Osteocyte (in vitro differentiated cells): ENCODE data around the gene PARN. TPM values are rescaled to one million over a fixed set of nuclear protein-coding genes. Genes with fewer than 3 reads are reported as not detected.

Experiments used
- DNase-seq: peaks from one replicate; pipeline ENCODE4 v3.0.0; 2021; ENCODE audit warnings: mixed read lengths; ENCODE audit not compliant: unreplicated experiment; ENCODE audit errors: extremely low spot score
- H3K27ac Mint-ChIP-seq: one replicate; pipeline ENCODE4 v1.8.0; 2021; ENCODE audit warnings: mild to moderate bottlenecking, mixed read lengths; ENCODE audit not compliant: unreplicated experiment
- H3K27me3 Mint-ChIP-seq: one replicate; pipeline ENCODE4 v1.8.0; 2021; ENCODE audit warnings: mixed read lengths; ENCODE audit not compliant: unreplicated experiment
- H3K36me3 Mint-ChIP-seq: one replicate; pipeline ENCODE4 v1.8.0; 2021; ENCODE audit warnings: mixed read lengths; ENCODE audit not compliant: unreplicated experiment
- H3K4me1 Mint-ChIP-seq: one replicate; pipeline ENCODE4 v1.8.0; 2021; ENCODE audit warnings: mixed read lengths; ENCODE audit not compliant: unreplicated experiment
- H3K4me3 Mint-ChIP-seq: one replicate; pipeline ENCODE4 v1.8.0; 2021; ENCODE audit warnings: mild to moderate bottlenecking, moderate library complexity, mixed read lengths; ENCODE audit not compliant: unreplicated experiment
- H3K9me3 Mint-ChIP-seq: one replicate; pipeline ENCODE4 v1.8.0; 2021; ENCODE audit warnings: mixed read lengths; ENCODE audit not compliant: unreplicated experiment
- CTCF ChIP-seq: fragments of 200-600 bp; sonication (generic); IDR thresholded peaks from 2 replicates; pipeline ENCODE4 v1.5.0; 2021; ENCODE audit warnings: antibody characterized with exemption, mild to moderate bottlenecking, moderate library complexity
- total RNA-seq: library from RNA; stranded (reverse); gene quantifications from 2 replicates; pipeline ENCODE4 v1.2.1, GENCODE V29; 2021

The PARN gene
- total RNA-seq, 1 donor from 2014 or later = 34.2 TPM

DNA sequence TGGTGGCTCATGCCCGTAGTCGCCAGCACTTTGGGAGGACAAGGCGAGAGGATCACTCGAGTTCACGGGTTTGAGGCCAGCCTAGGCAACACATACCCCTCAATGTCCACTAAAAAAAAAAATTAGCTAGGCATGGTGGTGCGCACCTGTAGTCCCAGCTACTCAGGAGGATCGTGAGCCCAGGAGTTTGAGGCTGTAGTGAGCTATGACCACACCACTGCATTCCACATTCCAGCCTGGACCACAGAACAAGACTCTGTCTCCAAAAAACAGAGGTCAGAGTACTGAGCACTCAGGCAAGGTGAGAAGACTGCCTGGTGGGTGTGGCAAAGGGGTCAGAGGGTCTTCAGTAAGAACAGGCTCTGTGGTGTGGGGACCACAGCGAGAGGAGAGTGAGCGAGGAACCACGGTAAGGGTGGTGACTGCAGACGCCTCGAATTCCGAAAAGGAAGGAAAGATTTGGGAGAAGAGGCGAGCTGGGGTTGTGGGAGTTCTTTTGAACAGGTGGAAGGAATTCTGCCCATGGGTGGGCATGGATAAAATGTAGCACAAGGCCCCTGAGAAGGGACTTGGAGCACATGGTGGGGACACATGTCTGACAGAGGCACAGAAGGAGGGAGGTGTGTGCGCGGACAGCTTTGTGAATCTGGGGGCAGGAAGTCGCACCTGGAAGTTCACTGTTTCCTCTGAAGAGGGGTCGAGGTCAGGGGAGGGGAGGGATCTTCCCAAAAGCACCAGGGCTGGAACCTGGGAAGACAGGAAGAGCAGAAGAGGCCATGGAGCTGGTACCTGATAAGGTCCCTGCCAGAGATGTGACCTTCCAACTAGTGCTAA is 134.6 kb downstream of the PARN start:
- no peak overlapping the region for H3K27ac Mint-ChIP-seq
- no peak overlapping the region for H3K4me3 Mint-ChIP-seq
- H3K4me1 Mint-ChIP-seq = peaks cover 39% of the 10 kb centered on the region
- DNase-seq = no peak
- TF ChIP-seq CTCF = no peak
- H3K36me3 Mint-ChIP-seq = peaks cover 10% of the 10 kb centered on the region
- H3K9me3 Mint-ChIP-seq = no peaks in the 10 kb centered on the region
- no peaks in the 10 kb centered on the region for H3K27me3 Mint-ChIP-seq

DNA sequence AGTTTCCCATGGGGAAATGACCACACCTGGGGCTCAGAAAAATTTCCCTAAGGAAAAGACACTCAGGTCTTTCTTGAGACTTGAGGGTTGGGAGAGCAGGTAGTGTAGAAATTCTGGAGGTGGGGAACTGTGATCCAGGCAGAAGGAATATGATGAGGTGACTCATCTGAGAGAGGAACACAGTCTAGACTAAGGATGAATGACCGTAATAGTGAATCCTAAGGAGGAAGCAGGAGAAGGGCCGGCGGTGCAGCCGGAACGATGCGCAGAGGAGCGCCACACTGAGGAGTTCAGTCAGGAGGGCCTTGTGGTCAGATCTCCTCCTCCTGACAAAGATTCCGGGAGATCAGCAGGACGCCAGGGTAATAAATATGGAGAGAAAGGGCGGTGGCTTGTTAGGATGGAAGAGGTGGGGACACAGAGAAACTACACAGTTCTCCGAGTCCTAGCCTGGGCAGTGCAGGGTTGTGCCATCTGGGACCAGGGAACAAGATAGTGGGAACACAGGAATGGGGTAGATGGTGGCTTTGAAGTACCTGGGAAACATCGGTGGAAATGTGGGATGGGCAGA is 135.6 kb downstream of the PARN start:
- no peaks in the 10 kb centered on the region for H3K27me3 Mint-ChIP-seq
- TF ChIP-seq CTCF = no peak
- H3K4me3 Mint-ChIP-seq = no peak overlapping the region
- H3K36me3 Mint-ChIP-seq = peaks cover 10% of the 10 kb centered on the region
- H3K27ac Mint-ChIP-seq = no peak overlapping the region
- H3K4me1 Mint-ChIP-seq = peaks cover 39% of the 10 kb centered on the region
- H3K9me3 Mint-ChIP-seq = no peaks in the 10 kb centered on the region
- no peak for DNase-seq

- Mint-ChIP-seq H3K4me1 (peaks cover 36% of the 10 kb centered on the region), H3K36me3 (peaks cover 10% of the 10 kb centered on the region), H3K27me3 (no peaks in the 10 kb centered on the region), H3K4me3 (no peak overlapping the region), H3K9me3 (no peaks in the 10 kb centered on the region), H3K27ac (no peak overlapping the region)
- DNase-seq = no peak
- TF ChIP-seq CTCF = no peak
Observed at GRCh38 chr16:14493791-14494190, 136.3 kb downstream of the PARN start.

DNA sequence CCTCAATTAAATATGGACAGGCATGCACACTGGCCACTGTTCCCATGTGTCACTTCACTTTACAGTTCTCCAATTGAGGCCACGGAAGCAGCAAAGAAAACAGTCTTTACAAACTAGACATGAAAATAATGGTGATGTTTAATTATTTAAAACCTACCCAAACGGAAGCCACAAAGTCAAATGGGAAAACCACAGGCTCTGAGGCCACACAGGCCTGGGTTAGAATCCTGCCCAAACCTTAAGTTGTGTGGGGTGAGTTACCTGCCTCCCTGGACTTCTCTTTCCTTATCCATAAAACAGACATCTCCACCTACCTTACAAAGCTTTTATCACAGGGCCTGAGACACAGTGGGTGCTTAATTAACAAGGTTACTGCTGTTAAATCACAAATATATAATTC is 137.4 kb downstream of the PARN start:
- no peaks in the 10 kb centered on the region for H3K9me3 Mint-ChIP-seq
- H3K27ac Mint-ChIP-seq = no peak overlapping the region
- no peaks in the 10 kb centered on the region for H3K27me3 Mint-ChIP-seq
- TF ChIP-seq CTCF = no peak
- no peak overlapping the region for H3K4me3 Mint-ChIP-seq
- H3K4me1 Mint-ChIP-seq = peaks cover 40% of the 10 kb centered on the region
- no peak for DNase-seq
- peaks cover 10% of the 10 kb centered on the region for H3K36me3 Mint-ChIP-seq

DNA sequence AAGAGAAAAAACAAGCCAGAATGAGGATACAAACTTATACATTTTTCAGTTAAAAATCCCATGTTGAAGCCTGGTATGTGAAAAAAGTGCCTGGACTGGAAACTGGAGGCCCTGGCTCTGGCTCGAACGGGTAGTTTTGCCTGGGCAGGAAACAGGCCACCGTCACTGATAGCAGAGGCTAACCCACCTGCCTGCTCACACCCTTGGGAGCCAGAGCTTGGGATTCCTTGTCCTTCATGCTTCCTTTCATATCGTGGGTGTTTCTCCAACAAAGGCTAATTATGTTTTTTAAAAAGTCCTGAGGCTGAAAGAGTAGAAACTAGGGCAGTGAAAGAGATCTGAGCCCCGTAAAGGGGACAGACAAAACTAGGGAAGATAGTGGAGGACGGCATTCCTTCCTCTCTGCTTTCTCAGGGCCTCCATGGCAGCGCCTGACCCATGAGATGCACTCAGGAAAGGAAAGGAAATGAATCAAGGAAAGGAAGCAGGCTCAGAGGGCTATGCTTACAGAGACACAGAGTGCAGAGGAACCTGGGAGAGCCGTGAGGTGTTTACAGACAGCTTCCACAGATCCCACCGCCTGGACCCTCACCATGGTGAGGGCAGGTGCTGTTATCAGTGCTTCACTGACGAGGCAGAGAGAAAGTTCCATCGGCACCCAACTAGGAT is 138.1 kb downstream of the PARN start:
- H3K36me3 Mint-ChIP-seq = peaks cover 10% of the 10 kb centered on the region
- no peak for DNase-seq
- no peaks in the 10 kb centered on the region for H3K9me3 Mint-ChIP-seq
- H3K4me1 Mint-ChIP-seq = peaks cover 44% of the 10 kb centered on the region
- H3K27me3 Mint-ChIP-seq = no peaks in the 10 kb centered on the region
- no peak for TF ChIP-seq CTCF
- H3K4me3 Mint-ChIP-seq = no peak overlapping the region
- no peak overlapping the region for H3K27ac Mint-ChIP-seq
